Measurements from ENCODE around the gene EDAR.

Gene EDAR

DNA sequence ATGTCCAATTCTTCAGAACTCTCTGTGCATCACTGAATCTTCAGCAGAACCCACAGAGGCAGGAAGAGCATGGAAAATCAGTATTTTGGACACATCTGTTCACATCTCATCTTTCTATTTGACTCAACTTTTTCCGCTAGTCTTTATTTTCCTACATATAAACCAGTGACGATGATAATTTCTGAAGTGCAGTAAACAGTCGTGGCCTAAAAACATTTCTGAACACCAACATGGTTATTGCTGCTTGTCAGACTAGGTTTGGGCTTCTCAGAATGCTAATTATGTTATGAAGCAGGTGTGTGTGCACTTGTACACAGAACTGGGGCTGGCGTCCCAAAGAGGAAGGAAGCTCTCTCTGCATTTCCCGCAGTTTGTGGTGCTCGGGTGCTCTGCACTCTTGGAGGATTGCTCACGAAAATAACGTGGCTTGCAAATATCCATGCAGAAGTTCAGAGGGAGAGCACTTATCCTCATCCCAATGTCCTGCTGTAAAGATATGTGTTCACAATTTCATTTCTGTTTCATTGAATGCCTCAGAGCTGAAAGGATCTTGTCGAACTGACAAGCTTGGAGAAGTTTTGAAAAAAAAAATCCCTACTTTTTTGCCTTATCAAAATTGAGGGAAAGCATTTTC is 50.8 kb downstream of the EDAR start:
- FAIRE-seq, result no peak

DNA sequence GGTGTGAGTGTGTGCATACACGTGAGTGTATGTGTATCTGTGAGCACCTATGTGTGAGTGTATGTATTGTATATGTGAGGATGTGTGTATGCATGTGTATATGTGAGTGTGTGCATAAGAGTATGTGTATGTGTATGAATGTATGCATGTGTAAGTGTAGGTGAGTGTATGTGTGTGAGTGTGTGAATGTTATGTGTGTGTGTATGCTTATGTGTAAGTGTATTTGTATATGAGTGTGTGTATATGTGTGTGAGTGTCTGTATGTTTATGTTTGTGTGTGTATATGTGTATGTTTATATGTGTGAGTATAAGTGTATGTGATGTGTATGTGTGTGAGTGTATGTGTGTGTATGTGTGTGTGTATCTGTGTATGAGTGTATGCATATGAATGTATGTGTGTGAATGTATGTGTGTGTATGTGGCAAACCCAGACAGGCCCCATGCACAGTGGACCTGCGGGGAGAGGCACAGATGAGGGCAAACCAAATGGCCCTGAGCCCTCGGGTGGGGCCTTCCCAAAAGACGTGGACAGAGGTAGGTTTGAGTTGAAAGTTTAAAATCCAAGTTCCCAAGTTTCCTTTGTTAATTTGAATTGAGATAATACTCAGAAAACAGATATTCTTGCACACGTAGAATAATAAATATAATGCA is 51.5 kb downstream of the EDAR start:
- no peak for FAIRE-seq

DNA sequence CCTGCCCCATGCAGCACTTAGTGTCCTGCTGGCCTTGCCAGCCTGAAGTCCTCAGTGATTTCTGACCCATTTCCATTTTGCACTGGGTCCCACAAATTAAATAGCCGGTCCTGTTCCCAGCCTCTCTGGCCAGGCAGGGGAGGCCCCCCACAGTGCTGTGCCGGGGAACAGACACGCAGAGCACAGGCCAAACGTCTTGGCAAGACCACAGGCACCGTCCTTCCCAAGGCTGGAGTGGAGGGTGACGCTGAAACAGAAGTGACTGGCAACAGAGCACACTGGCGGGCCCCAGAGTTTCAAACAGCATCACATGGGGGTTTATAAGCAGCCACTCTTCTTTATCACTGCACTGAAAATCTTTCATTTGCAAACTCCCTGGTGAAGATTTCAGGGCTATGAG is 52.2 kb downstream of the EDAR start:
- FAIRE-seq, result no peak

DNA sequence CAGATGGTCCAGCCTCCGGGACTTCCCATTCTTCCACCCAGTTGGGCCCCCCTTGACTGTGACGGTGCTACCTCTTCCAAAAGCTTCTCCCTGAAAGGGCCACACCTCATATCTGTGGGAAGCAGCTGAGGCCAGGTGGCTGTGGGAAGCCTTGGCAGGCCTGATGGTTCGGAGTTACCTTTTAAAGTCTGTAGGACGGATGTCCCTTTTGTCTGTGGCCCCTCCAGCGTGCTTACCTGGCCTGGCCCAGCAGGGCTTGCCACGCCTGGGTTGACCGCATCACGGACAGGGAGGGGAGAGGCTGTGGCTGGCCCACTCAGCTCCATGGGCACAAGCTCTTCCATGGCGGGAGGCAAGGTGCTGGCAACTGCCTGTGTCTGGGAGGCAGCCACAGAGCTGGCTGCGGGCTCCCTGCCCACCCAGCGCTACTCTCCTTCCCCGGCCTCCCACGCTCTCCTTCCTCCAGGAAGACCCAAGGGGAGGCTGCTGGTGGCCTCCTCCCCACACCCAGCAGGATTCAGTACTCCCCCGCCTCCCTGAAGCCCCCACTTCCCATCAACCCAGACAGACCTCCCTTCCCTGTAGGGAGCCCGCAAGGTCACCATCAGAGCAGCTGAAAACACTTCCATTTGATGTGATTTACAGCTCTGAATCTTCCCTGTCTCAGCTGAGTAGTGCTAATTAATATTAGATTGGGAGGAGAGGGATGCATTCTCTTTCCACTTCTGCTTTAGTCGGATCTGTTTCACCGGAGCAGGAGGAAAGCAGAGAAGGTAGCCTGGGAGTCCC is 52.8 kb downstream of the EDAR start:
- FAIRE-seq, result no peak

DNA sequence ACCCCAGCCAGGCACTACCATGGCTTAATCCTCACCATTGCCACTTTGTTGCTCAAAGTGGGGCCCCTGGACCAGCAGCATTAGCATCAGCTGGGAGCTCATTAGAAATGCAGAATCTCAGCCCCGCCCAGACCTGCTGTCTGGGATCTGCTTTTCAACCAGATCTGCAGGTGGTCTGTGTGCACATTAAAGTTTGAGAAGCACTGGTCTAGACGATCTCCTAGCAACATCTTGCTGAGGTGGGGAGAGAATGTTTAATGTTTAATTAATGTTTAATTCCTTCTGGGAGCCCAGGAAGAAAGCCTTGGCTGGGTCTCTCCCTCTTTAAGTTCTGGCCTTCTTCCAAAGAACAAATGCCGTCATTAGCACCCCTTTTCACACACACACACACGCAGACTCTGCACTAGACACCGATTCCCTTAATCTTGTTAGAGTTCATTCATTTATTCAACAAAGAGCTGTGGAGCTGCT is 53.7 kb downstream of the EDAR start:
- FAIRE-seq, result no peak

DNA sequence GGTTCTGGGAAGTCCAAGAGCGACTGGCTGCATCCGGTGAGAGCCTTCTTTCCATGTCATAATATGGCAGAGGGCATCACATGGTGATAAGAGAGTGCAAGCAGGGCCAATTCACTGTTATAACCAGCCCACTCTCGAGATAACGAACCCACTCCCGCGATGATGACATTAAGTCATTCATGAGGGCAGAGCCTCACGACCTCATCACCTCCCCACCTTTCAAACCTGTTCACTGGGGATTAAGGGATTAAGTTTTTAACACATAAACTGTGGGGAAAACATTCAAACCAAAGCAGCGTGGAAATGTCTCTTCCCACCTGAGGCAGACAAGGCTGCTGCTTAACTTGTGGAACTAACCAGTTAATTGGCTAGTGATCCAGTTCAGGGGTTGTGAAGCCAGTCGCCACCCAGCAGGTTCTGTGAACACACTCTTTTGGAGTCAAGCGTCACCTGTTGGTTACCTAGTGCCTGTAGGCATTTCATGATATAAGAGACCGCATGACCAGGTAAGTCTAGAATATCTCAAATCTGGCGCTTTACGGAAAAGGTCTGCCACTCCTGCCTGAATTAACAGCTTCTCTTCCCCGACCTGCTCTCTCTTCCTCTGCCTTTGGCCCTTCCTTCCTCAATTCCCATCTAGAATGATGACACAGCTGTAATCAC is 54.3 kb downstream of the EDAR start:
- no peak for FAIRE-seq

DNA sequence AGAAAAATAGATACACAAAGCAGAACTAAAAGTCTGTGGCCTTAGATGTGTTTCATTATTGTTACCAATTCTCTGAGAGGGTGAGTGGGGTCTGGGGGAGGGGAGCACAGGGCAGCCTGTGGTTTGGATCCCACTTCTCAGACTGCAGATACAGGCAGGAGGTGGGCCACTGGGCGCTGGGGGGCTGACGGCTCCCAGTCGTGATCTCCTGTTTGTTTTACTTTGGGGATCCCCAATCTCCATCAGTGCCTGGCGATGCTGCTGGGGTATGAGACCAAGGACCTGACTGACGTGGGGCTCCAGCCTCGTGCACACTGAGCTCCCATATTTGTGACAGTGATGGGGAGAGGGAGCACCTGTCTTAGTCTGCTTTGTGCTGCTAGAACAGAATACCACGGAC is 54.9 kb downstream of the EDAR start:
- no peak for FAIRE-seq

DNA sequence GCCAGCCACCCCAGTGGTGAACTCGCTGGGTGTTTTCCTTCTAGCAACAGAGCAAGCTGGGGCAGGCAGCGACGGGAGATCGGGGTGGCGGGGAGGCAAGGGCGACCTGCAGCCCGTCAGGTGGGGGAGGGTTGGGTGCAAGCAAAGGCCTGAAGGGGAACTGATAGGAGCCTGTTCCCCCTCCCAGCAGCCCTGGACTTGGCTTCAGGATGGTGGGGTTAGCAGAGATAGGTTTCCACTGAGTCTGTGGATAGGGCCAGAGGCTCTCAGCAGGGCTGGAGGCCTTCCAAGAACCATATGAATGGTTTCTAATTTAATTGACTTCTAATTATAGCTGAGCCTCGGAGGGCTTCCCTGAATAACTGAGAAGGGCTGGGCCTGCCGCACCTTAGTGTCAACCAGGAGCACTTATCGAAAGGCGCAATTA is 55.3 kb downstream of the EDAR start:
- no peak for FAIRE-seq

DNA sequence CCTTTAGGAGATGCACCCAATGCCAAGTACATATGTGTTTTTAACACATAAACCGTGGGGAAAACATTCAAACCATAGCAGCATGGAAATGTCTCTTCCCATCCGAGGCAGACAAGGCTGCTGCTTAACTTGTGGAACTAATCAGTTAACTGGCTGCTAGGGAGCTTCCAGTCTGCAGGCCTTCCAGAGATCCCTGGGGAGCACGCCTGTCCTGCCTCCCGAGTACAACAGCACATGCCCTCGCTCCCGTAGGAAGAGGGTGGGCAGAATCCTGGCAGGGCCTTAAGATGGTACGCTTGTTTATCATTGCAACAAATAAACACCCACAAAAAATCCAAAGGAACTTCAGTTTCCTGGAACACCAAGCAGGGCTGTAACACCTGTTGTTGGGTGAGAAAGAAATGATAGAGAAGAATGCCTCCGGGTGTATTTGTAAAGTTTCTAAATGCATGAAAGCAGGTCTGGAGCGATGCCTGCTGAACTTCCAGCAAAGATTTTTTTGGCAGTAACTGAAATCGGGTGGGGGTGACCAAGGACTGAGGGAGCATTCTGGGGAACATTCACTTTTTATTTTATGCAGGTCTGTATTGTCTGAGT is 56.2 kb downstream of the EDAR start:
- no peak for FAIRE-seq

DNA sequence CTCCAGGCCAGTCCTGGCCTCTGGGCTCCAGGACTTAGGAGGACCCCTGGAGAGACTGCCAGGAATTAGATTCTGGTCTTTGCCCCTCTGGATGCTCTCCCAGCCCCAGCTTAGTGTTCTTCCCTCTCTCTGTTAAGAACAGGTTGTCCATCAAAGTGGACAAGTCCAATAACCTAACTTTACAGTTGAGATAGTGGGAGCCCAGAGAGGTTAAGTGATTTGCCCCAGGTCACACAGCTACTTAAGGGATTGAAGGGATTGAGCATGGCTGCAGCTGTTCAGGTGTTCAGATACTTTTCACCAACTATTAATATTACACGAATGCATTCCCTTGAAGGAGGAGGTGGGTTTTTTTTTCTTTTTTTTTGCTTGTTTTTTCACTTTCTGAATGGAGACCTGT is 57.6 kb downstream of the EDAR start:
- FAIRE-seq, result no peak

DNA sequence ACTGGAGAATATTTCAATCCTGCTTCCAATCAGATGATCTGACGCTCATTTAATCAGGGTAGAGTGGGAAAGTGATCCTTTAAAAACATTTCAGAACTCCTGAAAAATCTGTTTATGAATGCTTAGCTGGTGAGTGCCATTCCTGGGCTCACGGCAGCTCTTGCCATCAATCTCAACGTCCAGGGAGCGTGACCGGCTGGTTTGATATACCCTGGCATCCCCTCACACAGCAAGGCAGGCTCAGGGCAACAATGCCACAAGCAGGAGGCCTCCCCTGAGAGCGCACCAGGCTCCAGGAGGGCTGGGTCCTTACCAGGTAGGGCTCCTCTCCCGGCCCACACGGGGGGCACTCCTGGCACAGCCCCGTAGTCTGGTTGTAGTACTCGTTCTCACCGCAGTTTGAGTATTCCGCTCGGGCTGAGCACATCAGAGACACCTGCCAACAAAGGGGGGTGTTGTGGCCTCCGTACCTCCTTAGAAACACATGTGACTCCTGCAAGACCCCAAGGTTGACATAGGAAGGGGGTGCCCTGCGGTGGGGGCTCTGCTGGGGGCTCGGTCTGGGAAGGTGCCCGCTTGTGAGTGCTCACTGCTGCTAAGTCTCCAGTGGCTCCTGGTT is 59.1 kb downstream of the EDAR start:
- no peak for FAIRE-seq

DNA sequence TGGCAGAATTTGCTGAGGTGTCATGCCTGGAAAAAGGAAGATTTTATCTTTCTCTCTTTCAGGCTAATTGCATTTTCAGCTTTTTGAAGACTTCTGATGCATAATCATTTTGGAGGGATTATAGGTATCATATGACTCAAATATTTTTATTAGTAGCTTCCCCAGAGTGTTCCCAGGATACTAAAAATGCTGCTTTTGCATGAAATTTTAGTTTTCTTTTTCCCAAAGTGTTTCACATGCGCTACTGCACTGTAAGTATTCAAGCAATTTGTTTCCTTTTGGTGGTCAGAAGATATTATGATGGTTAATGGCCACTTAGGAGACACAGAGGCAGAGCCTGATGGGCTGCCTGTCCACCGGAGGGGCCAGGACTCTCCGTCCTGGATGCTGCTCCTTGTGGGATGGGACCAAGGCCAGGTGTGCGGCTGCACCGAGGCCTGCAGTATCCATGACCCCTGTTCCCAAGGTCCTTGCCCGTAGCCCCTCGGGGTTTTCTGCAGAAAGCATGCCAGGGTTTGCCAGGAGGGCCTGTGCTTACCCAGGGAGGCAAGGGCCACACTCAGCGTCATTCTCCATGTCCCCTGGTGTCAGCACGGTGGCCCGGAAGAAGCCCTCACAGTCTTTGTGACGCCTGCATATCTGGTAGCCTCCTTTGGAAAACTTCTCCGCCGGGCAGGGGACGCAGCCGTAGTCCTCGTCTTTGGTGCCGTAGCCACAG is 60.2 kb downstream of the EDAR start:
- no peak for FAIRE-seq

DNA sequence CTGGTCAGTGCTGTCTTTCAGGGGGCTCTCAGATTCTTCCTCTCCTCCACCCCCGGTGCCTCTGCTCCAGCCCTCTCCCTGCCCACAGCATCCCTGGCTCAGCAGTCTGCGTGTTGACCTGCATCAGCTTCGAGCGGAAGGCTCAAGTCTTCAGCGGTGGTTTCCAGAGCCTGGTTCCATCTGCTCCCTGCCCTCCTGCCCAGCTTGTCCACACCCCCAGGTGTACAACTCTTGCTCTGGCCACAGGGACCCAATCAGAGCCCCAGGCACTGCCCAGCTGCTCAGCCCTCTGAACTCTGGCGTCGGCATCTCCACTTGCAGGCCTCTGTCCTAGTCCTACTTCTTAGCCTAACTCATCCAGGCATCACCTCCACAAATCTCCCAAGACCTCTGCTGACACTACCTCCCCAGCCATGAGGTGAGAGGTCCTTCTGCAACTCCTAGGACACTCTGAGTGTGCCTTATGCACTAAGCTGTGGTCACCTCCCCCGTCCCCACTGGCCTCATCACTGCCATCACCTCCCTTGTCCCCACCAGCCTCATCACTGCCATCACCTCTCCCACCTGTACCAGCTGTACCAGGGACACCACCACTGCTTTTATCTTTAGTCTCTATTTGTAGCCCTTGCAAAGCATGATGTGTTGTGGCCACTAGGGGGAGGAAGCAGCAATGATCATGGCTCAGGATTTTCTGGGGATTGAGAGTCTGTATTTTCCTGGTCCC is 60.9 kb downstream of the EDAR start:
- no peak for FAIRE-seq

DNA sequence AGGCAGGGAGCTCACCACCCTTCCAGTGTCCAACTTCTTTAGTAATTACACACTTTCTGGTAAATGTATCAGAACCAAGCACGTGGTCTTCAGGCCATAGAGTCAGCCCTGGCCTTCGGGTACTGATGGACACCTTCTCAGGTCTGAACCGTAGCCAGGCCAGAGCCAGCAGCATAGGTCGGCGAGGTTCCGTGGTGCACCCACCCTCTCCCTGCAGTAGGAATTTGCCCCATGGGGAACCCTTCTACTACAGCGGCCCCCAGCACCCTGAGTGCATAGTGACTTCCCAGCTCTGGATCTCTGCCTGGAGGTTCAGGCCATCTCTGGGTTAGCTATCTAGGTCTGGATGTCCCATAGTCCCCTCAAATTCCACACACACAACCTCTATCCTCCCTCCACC is 61.6 kb downstream of the EDAR start:
- FAIRE-seq, result no peak

DNA sequence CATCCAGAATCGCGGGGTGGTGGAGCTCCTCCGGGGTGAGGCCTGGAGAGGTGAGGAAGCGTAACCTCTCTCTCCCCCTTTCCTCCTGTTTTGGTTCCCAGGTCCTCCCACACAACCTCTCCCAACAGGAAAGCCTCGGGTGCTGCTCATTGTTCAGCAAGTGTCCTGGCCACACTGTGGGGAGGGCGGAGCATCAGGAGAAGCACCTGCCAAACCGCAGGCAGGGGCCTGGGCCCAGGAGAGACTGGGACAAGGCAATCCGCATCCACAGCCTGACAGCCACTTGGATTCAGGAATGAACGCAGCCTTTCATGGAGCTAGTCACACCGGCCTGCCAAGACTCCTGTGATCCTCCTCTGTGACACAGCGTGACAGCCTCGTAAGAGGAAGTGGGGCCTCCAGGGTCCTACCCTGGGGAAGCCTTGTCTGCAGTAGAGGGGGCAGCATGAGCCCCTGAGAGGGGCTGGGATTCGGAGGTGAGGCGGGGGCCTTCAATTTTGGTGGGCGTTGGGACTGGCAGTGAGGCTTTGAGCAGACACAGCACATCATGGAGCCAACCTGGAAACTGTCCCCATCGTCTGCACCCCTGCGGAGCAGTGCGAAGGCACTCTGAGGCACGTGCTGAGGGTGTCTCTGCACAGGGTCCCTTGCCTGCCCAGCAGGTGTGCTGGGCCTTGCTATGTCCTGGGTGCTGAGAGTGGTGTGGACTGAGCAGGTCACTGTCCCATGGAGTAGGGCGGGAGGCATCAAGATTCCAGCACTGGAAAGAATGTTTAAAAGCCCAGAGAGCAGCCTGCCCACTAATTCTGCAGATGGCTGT is 62.2 kb downstream of the EDAR start:
- no peak for FAIRE-seq

DNA sequence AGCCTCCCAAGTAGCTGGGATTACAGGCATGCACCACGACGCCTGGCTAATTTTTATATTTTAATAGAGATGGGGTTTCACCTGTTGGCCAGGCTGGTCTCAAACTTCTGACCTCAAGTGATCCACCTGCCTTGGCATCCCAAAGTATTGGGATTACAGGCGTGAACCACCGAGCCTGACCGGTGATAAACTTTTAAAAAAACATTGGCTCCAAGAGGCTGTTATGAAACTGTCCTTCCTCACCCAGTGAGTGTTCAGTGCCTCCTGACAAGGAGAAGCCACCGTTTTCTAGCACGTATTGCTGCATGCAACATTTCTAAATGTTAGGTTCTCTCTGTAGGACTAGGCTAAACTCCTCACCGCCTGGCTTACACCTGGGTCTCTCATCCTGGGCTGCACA is 63.3 kb downstream of the EDAR start:
- no peak for FAIRE-seq

DNA sequence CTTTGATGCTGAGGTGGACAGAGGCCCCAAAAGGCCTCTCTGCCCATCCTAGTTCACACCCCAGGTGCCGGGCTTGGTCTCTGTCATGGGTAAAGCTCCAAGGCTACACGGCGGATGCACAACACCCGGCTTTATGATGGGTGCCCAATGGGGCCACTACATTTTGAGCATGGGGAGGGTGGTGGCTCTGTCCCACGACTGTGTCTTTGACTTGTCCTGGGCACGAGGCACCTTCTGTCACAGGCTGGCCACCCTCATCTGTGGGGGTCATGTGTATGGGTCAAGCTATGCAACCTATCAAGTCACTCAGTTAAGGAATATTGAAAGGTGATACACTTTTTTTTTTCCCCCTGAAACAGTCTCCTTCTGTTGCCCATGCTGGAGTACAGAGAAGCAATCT is 63.7 kb downstream of the EDAR start:
- FAIRE-seq, result no peak

DNA sequence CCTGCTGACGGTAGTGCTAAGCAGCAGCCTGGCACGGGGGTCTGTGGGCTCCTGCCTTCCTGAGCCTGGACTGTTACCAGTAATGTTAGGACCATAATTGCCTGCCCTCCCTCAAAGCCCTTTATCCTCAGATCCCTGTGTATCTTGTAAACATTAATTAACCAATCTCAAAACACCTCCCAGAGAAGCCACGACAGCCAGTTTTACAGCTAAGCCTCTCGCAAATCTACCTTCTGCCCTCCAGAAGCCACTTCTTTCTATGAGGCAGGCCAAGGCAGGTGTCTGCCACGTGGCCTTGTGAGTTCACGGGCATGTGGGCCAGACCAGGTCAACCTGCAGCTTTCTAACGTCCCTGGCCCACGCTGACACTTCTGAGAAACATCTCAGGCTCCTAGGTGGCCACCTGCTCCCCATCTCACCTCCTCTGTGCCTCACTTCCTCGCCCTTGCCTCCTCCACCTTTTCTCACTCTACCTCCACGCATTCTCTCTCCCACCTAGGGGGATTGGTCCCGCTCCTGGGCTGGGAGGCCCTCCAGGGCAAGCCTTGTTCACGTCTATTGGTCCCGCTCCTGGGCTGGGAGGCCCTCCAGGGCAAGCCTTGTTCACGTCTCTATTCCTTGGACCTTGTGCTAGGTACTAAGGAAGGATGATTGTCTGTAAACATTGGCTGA is 64.3 kb downstream of the EDAR start:
- FAIRE-seq, result no peak

DNA sequence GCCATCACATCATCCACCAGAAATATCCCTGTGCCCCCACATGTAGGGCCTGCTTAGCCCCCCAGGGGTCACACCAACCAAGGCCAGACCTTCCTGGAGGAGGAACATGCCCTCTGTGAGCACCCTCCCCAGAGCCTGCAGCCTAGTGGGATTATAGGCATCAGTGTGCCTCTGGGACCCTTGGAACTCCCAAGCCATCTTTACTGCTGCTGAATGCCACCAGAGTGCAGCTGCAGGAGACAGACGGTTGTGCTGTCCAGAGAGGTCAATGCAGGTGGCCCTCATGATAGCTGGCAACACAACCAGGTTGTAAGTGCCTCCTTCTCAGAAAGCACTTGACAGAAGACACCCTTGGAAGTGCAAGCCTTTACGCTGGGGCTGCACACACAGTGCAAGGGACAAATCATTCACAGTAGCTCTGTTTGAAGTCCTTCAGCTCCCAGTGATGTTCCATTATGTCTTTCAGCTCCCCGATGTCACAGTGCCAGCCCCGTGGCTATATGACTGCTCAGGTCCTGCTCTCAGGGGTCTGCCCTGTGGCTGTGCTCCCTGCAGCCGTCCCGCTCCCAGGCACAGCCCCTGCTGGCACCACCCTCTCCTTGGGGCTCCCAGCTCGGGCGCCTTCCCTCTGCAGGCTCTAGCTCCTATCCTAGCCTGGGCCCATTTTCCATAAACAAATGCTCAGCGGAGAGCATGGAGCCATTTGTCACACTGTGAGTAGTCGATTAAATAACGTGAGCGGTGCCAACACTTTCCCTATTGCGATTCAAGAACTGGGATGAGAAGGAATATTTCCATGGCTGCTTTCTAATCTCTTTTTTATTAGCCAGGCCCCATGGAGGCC is 65.1 kb downstream of the EDAR start:
- no peak for FAIRE-seq
